ENCODE measurements around the gene REV3L. TPM values are rescaled to one million over a fixed set of nuclear protein-coding genes. Genes with fewer than 3 reads are reported as not detected.

Gene REV3L
- total and polyA plus RNA-seq, 9 of the 15 experiments (the other 6 are each of a cell fraction or from before 2014, with no cell fraction given) = 5.5 to 24.4 (median 14.4) TPM

GRCh38 chr6:111483736-111484632, 966 bp upstream of the REV3L start (continued):
- no peak for TF ChIP-seq CEBPB (tag; IDR thresholded peaks at IDR 0.05)
- TF ChIP-seq SFPQ (IDR thresholded peaks at IDR 0.05; ENCODE audit: low read depth, low read length) = no peak
- no peak for TF ChIP-seq U2AF2 (optimal IDR thresholded peaks at IDR 0.05; ENCODE audit: low read depth, low read length)
- TF ChIP-seq BHLHE40 (IDR thresholded peaks at IDR 0.05; ENCODE audit: low read length) = peak; percentile 77
- TF ChIP-seq JUNB (CRISPR knock-in tag; conservative IDR thresholded peaks at IDR 0.05) = no peak
- peak; percentile 39 for TF ChIP-seq SP1 (CRISPR knock-in tag; IDR thresholded peaks at IDR 0.05)
- peak; percentile 95 for TF ChIP-seq TBP (optimal IDR thresholded peaks at IDR 0.05; ENCODE audit: low read depth, low read length)
- TF ChIP-seq NCOR1 (IDR thresholded peaks at IDR 0.05) = peak; percentile 36; the same call in 1 of the 2 replicates
- TF ChIP-seq DPF2 (IDR thresholded peaks at IDR 0.05) = peak; percentile 55
- peak in 1 of 2 experiments; percentile 64 for TF ChIP-seq AFF1 (IDR thresholded peaks at IDR 0.05; ENCODE audit: low read depth in 1 of 2, partially characterized antibody in 2 of 2)
- no peak for TF ChIP-seq RBM15 (IDR thresholded peaks at IDR 0.05; ENCODE audit: insufficient read depth, low read length)
- no peak for TF ChIP-seq THRA (IDR thresholded peaks at IDR 0.05)
- no peak for TF ChIP-seq NFE2L1 (tag; IDR thresholded peaks at IDR 0.05; ENCODE audit: borderline replicate concordance, low read depth)
- no peak for TF ChIP-seq BDP1 (IDR thresholded peaks at IDR 0.05; ENCODE audit: insufficient read depth, insufficient read length)
- TF ChIP-seq ATF6 (CRISPR knock-in tag; IDR thresholded peaks at IDR 0.05) = 0 out of 2 replicates have a peak, but pooled peaks have one; percentile 88
